SK-N-SH treated with all-trans-retinoic acid at 6 μM for 48 hours (cell line): ENCODE data around the gene CD300LB.

ENCODE experiments used
- ATAC-seq: fragments of 200-7000 bp; cut with Tn5 transposase; 3 replicates; pipeline ENCODE4 v1.9.1; 2020; ENCODE audit warnings: mild to moderate bottlenecking, moderate library complexity
- BACH2 ChIP-seq: fragments of 250-450 bp; sonication (Bioruptor Pico); IDR thresholded peaks from 2 replicates; pipeline ENCODE4 v1.9.0; 2021; ENCODE audit warnings: mild to moderate bottlenecking, borderline replicate concordance
- CSDC2 ChIP-seq: fragments of 250-450 bp; sonication (Bioruptor Pico); IDR thresholded peaks from 2 replicates; pipeline ENCODE4 v1.5.0; 2020; ENCODE audit warnings: mild to moderate bottlenecking, moderate library complexity
- GLIS3 ChIP-seq: fragments of 250-450 bp; sonication (Bioruptor Pico); IDR thresholded peaks from 2 replicates; pipeline ENCODE4 v1.5.0; 2020; ENCODE audit warnings: mild to moderate bottlenecking, moderate library complexity
- ISL1 ChIP-seq: fragments of 250-450 bp; sonication (Bioruptor Pico); IDR thresholded peaks from 2 replicates; pipeline ENCODE4 v2.1.2; 2022; ENCODE audit warnings: mild to moderate bottlenecking, moderate library complexity
- OSR1 ChIP-seq: fragments of 250-450 bp; sonication (Bioruptor Pico); IDR thresholded peaks from 2 replicates; pipeline ENCODE4 v1.8.0; 2022; ENCODE audit warnings: moderate library complexity, mild to moderate bottlenecking, inconsistent platforms
- PPARA ChIP-seq: fragments of 250-450 bp; sonication (Bioruptor Pico); IDR thresholded peaks from 2 replicates; pipeline ENCODE4 v1.5.0; 2020; ENCODE audit warnings: mild to moderate bottlenecking, borderline replicate concordance
- RARB ChIP-seq: fragments of 250-450 bp; sonication (Bioruptor Pico); IDR thresholded peaks from 2 replicates; pipeline ENCODE4 v1.8.0; 2021; ENCODE audit warnings: mild to moderate bottlenecking, moderate library complexity
- SNAI2 ChIP-seq: fragments of 250-450 bp; sonication (Bioruptor Pico); IDR thresholded peaks from 2 replicates; pipeline ENCODE4 v1.5.0; 2020; ENCODE audit warnings: mild to moderate bottlenecking, moderate library complexity
- TCF4 ChIP-seq: fragments of 250-450 bp; sonication (Bioruptor Pico); IDR thresholded peaks from 2 replicates; pipeline ENCODE4 v1.8.0; 2021; ENCODE audit warnings: mild to moderate bottlenecking, moderate library complexity, borderline replicate concordance
- TOX ChIP-seq: fragments of 250-450 bp; sonication (Bioruptor Pico); IDR thresholded peaks from 2 replicates; pipeline ENCODE4 v1.8.0; 2021; ENCODE audit warnings: mild to moderate bottlenecking, moderate library complexity, borderline replicate concordance
- ZC3H10 ChIP-seq: fragments of 250-450 bp; sonication (Bioruptor Pico); IDR thresholded peaks from 2 replicates; pipeline ENCODE4 v1.5.1; 2021; ENCODE audit warnings: mild to moderate bottlenecking, moderate library complexity
- ZFP30 ChIP-seq: fragments of 450-650 bp; formaldehyde crosslinking; IDR thresholded peaks from 2 replicates; pipeline ENCODE4 v1.5.0; 2022; ENCODE audit warnings: mild to moderate bottlenecking, moderate library complexity
- ZNF565 ChIP-seq: fragments of 450-650 bp; formaldehyde crosslinking; conservative IDR thresholded peaks from 2 replicates; pipeline ENCODE4 v1.5.0; 2020; ENCODE audit warnings: low read depth, mild to moderate bottlenecking, moderate library complexity
- ZNF70 ChIP-seq: fragments of 450-650 bp; formaldehyde crosslinking; IDR thresholded peaks from 2 replicates; pipeline ENCODE4 v1.5.0; 2020; ENCODE audit warnings: mild to moderate bottlenecking, moderate library complexity
- ZNF8 ChIP-seq: fragments of 450-650 bp; formaldehyde crosslinking; IDR thresholded peaks from 2 replicates; pipeline ENCODE4 v1.5.0; 2020; ENCODE audit warnings: mild to moderate bottlenecking, moderate library complexity
- TF ChIP-seq, protein P1 (sequence below): fragments of 250-450 bp; sonication (Bioruptor Pico); IDR thresholded peaks from 2 replicates; pipeline ENCODE4 v1.8.0; 2021; ENCODE audit warnings: low read depth, mild to moderate bottlenecking, moderate library complexity, borderline replicate concordance
- TF ChIP-seq, protein P2 (sequence below): fragments of 250-450 bp; sonication (Bioruptor Pico); IDR thresholded peaks from 2 replicates; pipeline ENCODE4 v1.5.1; 2020; ENCODE audit warnings: low read depth, mild to moderate bottlenecking, moderate library complexity
- TF ChIP-seq, protein P3 (sequence below): fragments of 250-450 bp; sonication (Bioruptor Pico); IDR thresholded peaks from 2 replicates; pipeline ENCODE4 v1.5.1; 2021; ENCODE audit warnings: mild to moderate bottlenecking, moderate library complexity
- TF ChIP-seq, protein P4 (sequence below): fragments of 250-450 bp; sonication (Bioruptor Pico); IDR thresholded peaks from 2 replicates; pipeline ENCODE4 v1.5.0; 2020; ENCODE audit warnings: mild to moderate bottlenecking, moderate library complexity
- TF ChIP-seq, protein P5 (sequence below): fragments of 250-450 bp; sonication (Bioruptor Pico); IDR thresholded peaks from 2 replicates; pipeline ENCODE4 v1.8.0; 2020; ENCODE audit warnings: mild to moderate bottlenecking, moderate library complexity, borderline replicate concordance

The CD300LB gene

DNA sequence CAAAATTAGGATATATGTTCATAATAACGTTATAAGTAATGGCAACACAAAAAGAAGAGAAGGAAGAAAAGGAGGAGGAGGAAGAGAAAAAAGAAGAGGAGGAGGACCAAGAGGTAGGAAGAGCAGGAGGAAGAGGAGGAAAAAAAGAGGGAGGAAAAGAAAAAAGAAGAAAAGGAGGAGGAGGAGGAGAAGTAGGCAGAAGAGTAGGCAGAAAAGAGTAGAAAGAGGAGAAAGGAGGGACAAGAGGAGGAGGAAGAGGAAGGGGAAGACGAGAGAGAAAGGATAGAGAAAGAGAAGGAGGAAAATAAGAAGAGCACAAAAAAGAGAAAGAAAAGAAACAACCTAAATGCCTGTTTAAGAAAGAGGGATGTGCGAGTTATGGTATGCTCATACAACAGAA, 5.6 kb upstream of the CD300LB start:
- TF ChIP-seq OSR1 (no peak), GLIS3 (CRISPR knock-in tag) (no peak)
- no peak for ATAC-seq

DNA sequence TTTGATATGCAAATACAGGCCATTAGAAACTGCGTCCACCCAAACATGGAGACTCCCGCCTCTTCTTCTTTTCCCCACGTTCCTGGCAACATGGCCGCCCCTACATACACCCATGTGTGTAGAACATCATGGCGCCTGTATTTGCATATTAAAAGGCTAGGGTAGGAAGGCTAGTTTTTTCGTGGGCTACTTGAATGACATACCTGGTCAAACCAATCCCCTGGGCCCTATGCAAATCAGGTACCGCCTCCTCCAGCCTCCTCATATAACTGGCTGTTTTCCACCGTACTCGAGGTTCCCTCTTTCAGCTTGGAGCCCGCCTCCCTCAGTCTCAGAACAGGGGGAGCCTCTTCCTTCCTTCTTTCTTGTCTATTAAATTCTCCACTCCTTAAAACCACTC, 840 bp upstream of the CD300LB start:
- no peak for ATAC-seq
- TF ChIP-seq ZFP30 (no peak), ZC3H10 (CRISPR knock-in tag) (no peak), GLIS3 (CRISPR knock-in tag) (no peak), SNAI2 (CRISPR knock-in tag) (no peak), ZNF70 (no peak), OSR1 (no peak), ZNF565 (CRISPR knock-in tag) (no peak), ZNF8 (CRISPR knock-in tag) (no peak)
- TF ChIP-seq, protein P1, sequence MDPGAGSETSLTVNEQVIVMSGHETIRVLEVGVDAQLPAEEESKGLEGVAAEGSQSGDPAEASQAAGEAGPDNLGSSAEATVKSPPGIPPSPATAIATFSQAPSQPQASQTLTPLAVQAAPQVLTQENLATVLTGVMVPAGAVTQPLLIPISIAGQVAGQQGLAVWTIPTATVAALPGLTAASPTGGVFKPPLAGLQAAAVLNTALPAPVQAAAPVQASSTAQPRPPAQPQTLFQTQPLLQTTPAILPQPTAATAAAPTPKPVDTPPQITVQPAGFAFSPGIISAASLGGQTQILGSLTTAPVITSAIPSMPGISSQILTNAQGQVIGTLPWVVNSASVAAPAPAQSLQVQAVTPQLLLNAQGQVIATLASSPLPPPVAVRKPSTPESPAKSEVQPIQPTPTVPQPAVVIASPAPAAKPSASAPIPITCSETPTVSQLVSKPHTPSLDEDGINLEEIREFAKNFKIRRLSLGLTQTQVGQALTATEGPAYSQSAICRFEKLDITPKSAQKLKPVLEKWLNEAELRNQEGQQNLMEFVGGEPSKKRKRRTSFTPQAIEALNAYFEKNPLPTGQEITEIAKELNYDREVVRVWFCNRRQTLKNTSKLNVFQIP (CRISPR knock-in tag) = no peak
- TF ChIP-seq, protein P2, sequence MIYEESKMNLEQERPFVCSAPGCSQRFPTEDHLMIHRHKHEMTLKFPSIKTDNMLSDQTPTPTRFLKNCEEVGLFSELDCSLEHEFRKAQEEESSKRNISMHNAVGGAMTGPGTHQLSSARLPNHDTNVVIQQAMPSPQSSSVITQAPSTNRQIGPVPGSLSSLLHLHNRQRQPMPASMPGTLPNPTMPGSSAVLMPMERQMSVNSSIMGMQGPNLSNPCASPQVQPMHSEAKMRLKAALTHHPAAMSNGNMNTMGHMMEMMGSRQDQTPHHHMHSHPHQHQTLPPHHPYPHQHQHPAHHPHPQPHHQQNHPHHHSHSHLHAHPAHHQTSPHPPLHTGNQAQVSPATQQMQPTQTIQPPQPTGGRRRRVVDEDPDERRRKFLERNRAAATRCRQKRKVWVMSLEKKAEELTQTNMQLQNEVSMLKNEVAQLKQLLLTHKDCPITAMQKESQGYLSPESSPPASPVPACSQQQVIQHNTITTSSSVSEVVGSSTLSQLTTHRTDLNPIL (CRISPR knock-in tag) = no peak

DNA sequence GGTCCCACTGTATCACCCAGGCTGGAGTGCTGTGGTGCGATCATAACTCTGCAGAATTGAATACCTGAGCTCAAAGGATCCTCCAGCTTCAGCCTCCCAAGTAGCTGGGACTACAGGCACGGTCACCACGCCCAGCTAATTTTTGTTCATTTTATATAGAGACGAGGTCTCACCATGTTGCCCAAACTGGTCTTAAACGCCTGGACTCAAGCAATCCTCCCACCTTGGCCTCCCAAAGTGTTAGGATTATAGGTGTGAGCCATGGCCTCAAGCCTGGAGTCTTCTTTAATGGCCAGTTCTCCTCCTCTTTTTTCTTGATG, 484 bp downstream of the CD300LB start:
- no peak for ATAC-seq
- TF ChIP-seq PPARA (CRISPR knock-in tag) (no peak), GLIS3 (CRISPR knock-in tag) (no peak), ZNF8 (CRISPR knock-in tag) (no peak), ZFP30 (no peak), SNAI2 (CRISPR knock-in tag) (no peak), ZC3H10 (CRISPR knock-in tag) (no peak), BACH2 (no peak), ISL1 (CRISPR knock-in tag) (no peak), TCF4 (no peak), RARB (CRISPR knock-in tag) (no peak), TOX (CRISPR knock-in tag) (no peak), CSDC2 (CRISPR knock-in tag) (no peak), ZNF70 (no peak), ZNF565 (CRISPR knock-in tag) (no peak)
- TF ChIP-seq, protein P3, sequence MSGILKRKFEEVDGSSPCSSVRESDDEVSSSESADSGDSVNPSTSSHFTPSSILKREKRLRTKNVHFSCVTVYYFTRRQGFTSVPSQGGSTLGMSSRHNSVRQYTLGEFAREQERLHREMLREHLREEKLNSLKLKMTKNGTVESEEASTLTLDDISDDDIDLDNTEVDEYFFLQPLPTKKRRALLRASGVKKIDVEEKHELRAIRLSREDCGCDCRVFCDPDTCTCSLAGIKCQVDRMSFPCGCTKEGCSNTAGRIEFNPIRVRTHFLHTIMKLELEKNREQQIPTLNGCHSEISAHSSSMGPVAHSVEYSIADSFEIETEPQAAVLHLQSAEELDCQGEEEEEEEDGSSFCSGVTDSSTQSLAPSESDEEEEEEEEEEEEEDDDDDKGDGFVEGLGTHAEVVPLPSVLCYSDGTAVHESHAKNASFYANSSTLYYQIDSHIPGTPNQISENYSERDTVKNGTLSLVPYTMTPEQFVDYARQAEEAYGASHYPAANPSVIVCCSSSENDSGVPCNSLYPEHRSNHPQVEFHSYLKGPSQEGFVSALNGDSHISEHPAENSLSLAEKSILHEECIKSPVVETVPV (CRISPR knock-in tag) = no peak
- TF ChIP-seq, protein P4, sequence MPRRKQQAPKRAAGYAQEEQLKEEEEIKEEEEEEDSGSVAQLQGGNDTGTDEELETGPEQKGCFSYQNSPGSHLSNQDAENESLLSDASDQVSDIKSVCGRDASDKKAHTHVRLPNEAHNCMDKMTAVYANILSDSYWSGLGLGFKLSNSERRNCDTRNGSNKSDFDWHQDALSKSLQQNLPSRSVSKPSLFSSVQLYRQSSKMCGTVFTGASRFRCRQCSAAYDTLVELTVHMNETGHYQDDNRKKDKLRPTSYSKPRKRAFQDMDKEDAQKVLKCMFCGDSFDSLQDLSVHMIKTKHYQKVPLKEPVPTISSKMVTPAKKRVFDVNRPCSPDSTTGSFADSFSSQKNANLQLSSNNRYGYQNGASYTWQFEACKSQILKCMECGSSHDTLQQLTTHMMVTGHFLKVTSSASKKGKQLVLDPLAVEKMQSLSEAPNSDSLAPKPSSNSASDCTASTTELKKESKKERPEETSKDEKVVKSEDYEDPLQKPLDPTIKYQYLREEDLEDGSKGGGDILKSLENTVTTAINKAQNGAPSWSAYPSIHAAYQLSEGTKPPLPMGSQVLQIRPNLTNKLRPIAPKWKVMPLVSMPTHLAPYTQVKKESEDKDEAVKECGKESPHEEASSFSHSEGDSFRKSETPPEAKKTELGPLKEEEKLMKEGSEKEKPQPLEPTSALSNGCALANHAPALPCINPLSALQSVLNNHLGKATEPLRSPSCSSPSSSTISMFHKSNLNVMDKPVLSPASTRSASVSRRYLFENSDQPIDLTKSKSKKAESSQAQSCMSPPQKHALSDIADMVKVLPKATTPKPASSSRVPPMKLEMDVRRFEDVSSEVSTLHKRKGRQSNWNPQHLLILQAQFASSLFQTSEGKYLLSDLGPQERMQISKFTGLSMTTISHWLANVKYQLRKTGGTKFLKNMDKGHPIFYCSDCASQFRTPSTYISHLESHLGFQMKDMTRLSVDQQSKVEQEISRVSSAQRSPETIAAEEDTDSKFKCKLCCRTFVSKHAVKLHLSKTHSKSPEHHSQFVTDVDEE (CRISPR knock-in tag) = no peak
- TF ChIP-seq, protein P5, sequence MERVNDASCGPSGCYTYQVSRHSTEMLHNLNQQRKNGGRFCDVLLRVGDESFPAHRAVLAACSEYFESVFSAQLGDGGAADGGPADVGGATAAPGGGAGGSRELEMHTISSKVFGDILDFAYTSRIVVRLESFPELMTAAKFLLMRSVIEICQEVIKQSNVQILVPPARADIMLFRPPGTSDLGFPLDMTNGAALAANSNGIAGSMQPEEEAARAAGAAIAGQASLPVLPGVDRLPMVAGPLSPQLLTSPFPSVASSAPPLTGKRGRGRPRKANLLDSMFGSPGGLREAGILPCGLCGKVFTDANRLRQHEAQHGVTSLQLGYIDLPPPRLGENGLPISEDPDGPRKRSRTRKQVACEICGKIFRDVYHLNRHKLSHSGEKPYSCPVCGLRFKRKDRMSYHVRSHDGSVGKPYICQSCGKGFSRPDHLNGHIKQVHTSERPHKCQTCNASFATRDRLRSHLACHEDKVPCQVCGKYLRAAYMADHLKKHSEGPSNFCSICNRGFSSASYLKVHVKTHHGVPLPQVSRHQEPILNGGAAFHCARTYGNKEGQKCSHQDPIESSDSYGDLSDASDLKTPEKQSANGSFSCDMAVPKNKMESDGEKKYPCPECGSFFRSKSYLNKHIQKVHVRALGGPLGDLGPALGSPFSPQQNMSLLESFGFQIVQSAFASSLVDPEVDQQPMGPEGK (CRISPR knock-in tag) = no peak
- TF ChIP-seq, protein P1 (CRISPR knock-in tag) = no peak
- TF ChIP-seq, protein P2 (CRISPR knock-in tag) = no peak
